H1 (cell line): ENCODE measurements around the gene MYO15A. TPM values are rescaled to one million over a fixed set of nuclear protein-coding genes. Genes with fewer than 3 reads are reported as not detected.

Experiments used
- CTCF ChIA-PET: fragments of 300-600 bp; sonication (Branson Sonifier 250); formaldehyde crosslinking; loops from one replicate; lab custom pipeline; 2021; ENCODE audit not compliant: partially characterized antibody; lab: Charles Lee
- POLR2A ChIA-PET: fragments of 300-600 bp; sonication (Branson Sonifier 250); formaldehyde crosslinking; loops from one replicate; lab custom pipeline; 2021; ENCODE audit warnings: inconsistent platforms; ENCODE audit not compliant: partially characterized antibody; lab: Charles Lee
- DNase-seq, 2 experiments: peaks; one replicate each; pipeline versions ENCODE4 v3.0.0 to v3.0.0-alpha.2; 2010 to 2022; ENCODE audit warnings: low spot score in 2 of 2, low read depth in 1 of 2, mixed read lengths in 1 of 2
- FAIRE-seq: peaks from 2 replicates; lab custom pipeline; 2011; peaks lifted over from hg19 to GRCh38; lab: Jason Lieb, UNC
- H2AFZ ChIP-seq: 2 replicates; pipeline ENCODE4 v1.8.1; 2012; ENCODE audit warnings: low read length, inconsistent platforms
- H2AK5ac ChIP-seq: 2 replicates; pipeline ENCODE4 v1.6.1; 2013; ENCODE audit warnings: low read depth, low read length
- H2BK120ac ChIP-seq: replicated peaks from 2 replicates; pipeline ENCODE3; 2013; ENCODE audit warnings: low read depth, low read length, inconsistent platforms
- H2BK12ac ChIP-seq: 2 replicates; pipeline ENCODE4 v1.6.1; 2013; ENCODE audit warnings: low read depth, low read length
- H2BK15ac ChIP-seq: 2 replicates; pipeline ENCODE4 v1.6.1; 2013; ENCODE audit warnings: low read length
- H2BK20ac ChIP-seq: 2 replicates; pipeline ENCODE4 v1.6.1; 2013; ENCODE audit warnings: low read length
- H2BK5ac ChIP-seq: 2 replicates; pipeline ENCODE4 v1.6.1; 2013; ENCODE audit warnings: low read depth, low read length
- H3K14ac ChIP-seq: 2 replicates; pipeline ENCODE4 v1.6.1; 2013; ENCODE audit warnings: inconsistent platforms; ENCODE audit not compliant: insufficient read length
- H3K18ac ChIP-seq: 2 replicates; pipeline ENCODE4 v1.6.1; 2013; ENCODE audit warnings: low read length; ENCODE audit errors: extremely low read depth
- H3K23ac ChIP-seq: 2 replicates; pipeline ENCODE4 v1.6.1; 2013; ENCODE audit warnings: inconsistent platforms; ENCODE audit not compliant: insufficient read length
- H3K23me2 ChIP-seq: 2 replicates; pipeline ENCODE4 v1.6.1; 2013; ENCODE audit warnings: low read depth, low read length
- H3K27ac ChIP-seq: 2 replicates; pipeline ENCODE4 v1.6.1; 2011; ENCODE audit warnings: low read depth, low read length, inconsistent platforms
- H3K27me3 ChIP-seq, 4 experiments: replicated peaks in 1 of 4; 1 replicate in 1 of 4; 2 replicates in 3 of 4; pipeline versions ENCODE4 v1.6.1 to v1.8.1; 2011 to 2013; ENCODE audit warnings: low read length in 3 of 4, mild to moderate bottlenecking in 3 of 4, inconsistent platforms in 2 of 4, mixed read lengths in 2 of 4, moderate library complexity in 1 of 4; ENCODE audit not compliant: control insufficient read depth in 3 of 4, insufficient read depth in 3 of 4; ENCODE audit errors: extremely low read depth in 1 of 4
- H3K36me3 ChIP-seq, 4 experiments: 2 replicates each; pipeline versions ENCODE4 v1.6.1 to v1.8.1; 2011 to 2013; ENCODE audit warnings: mild to moderate bottlenecking in 4 of 4, low read length in 3 of 4, moderate library complexity in 2 of 4, control low read depth in 1 of 4, inconsistent platforms in 1 of 4; ENCODE audit not compliant: insufficient read depth in 4 of 4, control insufficient read depth in 2 of 4
- H3K4ac ChIP-seq: replicated peaks from 2 replicates; pipeline ENCODE3; 2013; ENCODE audit warnings: low read length, low read depth, mixed read lengths, inconsistent platforms; ENCODE audit not compliant: insufficient read length
- H3K4me1 ChIP-seq, 4 experiments: replicated peaks in 1 of 4; 1 replicate in 1 of 4; 2 replicates in 3 of 4; pipeline versions ENCODE4 v1.6.1 to v1.8.1; 2011 to 2013; ENCODE audit warnings: low read length in 3 of 4, inconsistent platforms in 2 of 4, mixed read lengths in 1 of 4; ENCODE audit not compliant: insufficient read depth in 4 of 4, control insufficient read depth in 3 of 4
- H3K4me2 ChIP-seq, 2 experiments: 2 replicates each; pipeline versions ENCODE4 v1.6.1 to v1.8.1; 2011 to 2013; ENCODE audit warnings: low read depth in 2 of 2, low read length in 2 of 2, control low read depth in 1 of 2, inconsistent platforms in 1 of 2, mild to moderate bottlenecking in 1 of 2; ENCODE audit not compliant: insufficient read depth in 1 of 2
- H3K4me3 ChIP-seq, 4 experiments: fragments of 200-600, 300-600 bp in 1 of 4; sonication (generic), shearing (Covaris generic), sonication (Bioruptor Twin) in 1 of 4; 2 replicates each; pipeline versions ENCODE4 v1.5.1 to v1.8.1; 2011 to 2016; ENCODE audit warnings: low read length in 4 of 4, low read depth in 3 of 4, control low read depth in 2 of 4, inconsistent platforms in 2 of 4, mild to moderate bottlenecking in 2 of 4, mixed read lengths in 1 of 4, moderate library complexity in 1 of 4; ENCODE audit not compliant: insufficient read depth in 2 of 4; ENCODE audit errors: extremely low read depth in 1 of 4
- H3K56ac ChIP-seq: replicated peaks from 2 replicates; pipeline ENCODE3; 2013; ENCODE audit warnings: low read depth, mild to moderate bottlenecking, mixed read lengths, low read length, inconsistent platforms; ENCODE audit not compliant: insufficient read length
- H3K79me1 ChIP-seq: 2 replicates; pipeline ENCODE4 v1.6.1; 2013; ENCODE audit warnings: low read depth, low read length, control low read depth
- H3K79me2 ChIP-seq, 2 experiments: 2 replicates each; pipeline versions ENCODE4 v1.6.1 to v1.8.1; 2012 to 2013; ENCODE audit warnings: low read length in 2 of 2, mild to moderate bottlenecking in 2 of 2, inconsistent platforms in 1 of 2; ENCODE audit not compliant: insufficient read depth in 2 of 2, control insufficient read depth in 1 of 2
- H3K9ac ChIP-seq, 4 experiments: replicated peaks in 1 of 4; 1 replicate in 1 of 4; 2 replicates in 3 of 4; pipeline versions ENCODE4 v1.6.1 to v1.8.1; 2011 to 2013; ENCODE audit warnings: low read depth in 3 of 4, low read length in 3 of 4, control low read depth in 2 of 4, mild to moderate bottlenecking in 2 of 4, moderate library complexity in 2 of 4, inconsistent platforms in 1 of 4; ENCODE audit errors: extremely low read depth in 1 of 4
- H3K9me3 ChIP-seq, 2 experiments: 2 replicates each; pipeline versions ENCODE4 v1.6.1 to v1.8.1; 2012 to 2013; ENCODE audit warnings: mild to moderate bottlenecking in 2 of 2, moderate library complexity in 2 of 2, control low read depth in 1 of 2, inconsistent platforms in 1 of 2, low read depth in 1 of 2, low read length in 1 of 2, mixed read lengths in 1 of 2; ENCODE audit not compliant: insufficient read depth in 2 of 2
- H4K20me1 ChIP-seq, 2 experiments: replicated peaks in 1 of 2; 2 replicates each; pipeline versions ENCODE3 to v1.8.1; 2011 to 2013; ENCODE audit warnings: inconsistent platforms in 2 of 2, low read length in 2 of 2, mild to moderate bottlenecking in 1 of 2; ENCODE audit not compliant: insufficient read depth in 2 of 2, control insufficient read depth in 1 of 2
- H4K5ac ChIP-seq: 2 replicates; pipeline ENCODE4 v1.6.1; 2013; ENCODE audit warnings: low read length, low read depth, mixed read lengths, inconsistent platforms; ENCODE audit not compliant: insufficient read length
- H4K8ac ChIP-seq: 2 replicates; pipeline ENCODE4 v1.8.0; 2013; ENCODE audit warnings: mild to moderate bottlenecking, moderate library complexity, low read length, inconsistent platforms; ENCODE audit not compliant: insufficient read depth; ENCODE audit errors: extremely low read depth
- H4K91ac ChIP-seq: replicated peaks from 2 replicates; pipeline ENCODE3; 2013; ENCODE audit warnings: low read length, mixed read lengths, inconsistent platforms; ENCODE audit not compliant: insufficient read length
- E2F6 ChIP-seq: IDR thresholded peaks from 2 replicates; pipeline ENCODE4 v1.6.1; 2012; ENCODE audit warnings: inconsistent platforms
- EP300 ChIP-seq, 2 experiments: IDR thresholded peaks; 1 replicate in 1 of 2; 2 replicates in 1 of 2; pipeline ENCODE4 v1.6.1; 2011 to 2012; ENCODE audit warnings: low read depth in 2 of 2, low read length in 2 of 2, mild to moderate bottlenecking in 2 of 2, borderline replicate concordance in 1 of 2, inconsistent platforms in 1 of 2, moderate library complexity in 1 of 2
- FOSL1 ChIP-seq: IDR thresholded peaks from 2 replicates; pipeline ENCODE4 v1.6.1; 2011; ENCODE audit warnings: mild to moderate bottlenecking, low read depth, low read length, moderate library complexity; ENCODE audit not compliant: insufficient read depth
- HDAC6 ChIP-seq: IDR thresholded peaks from one replicate; pipeline ENCODE4 v1.7.1; 2012; ENCODE audit warnings: low read depth, mild to moderate bottlenecking, inconsistent platforms, low read length, moderate library complexity
- JUND ChIP-seq: IDR thresholded peaks from 2 replicates; pipeline ENCODE4 v1.6.1; 2011; ENCODE audit warnings: mild to moderate bottlenecking, improper control_type of control experiment, low read length
- MAFK ChIP-seq: IDR thresholded peaks from 2 replicates; pipeline ENCODE4 v1.6.1; 2012; ENCODE audit warnings: low read depth, mild to moderate bottlenecking, improper control_type of control experiment, low read length
- NANOG ChIP-seq: IDR thresholded peaks from 2 replicates; pipeline ENCODE4 v1.6.1; 2011; ENCODE audit warnings: low read length, low read depth, mild to moderate bottlenecking, inconsistent platforms; ENCODE audit not compliant: insufficient read depth, poor library complexity, severe bottlenecking
- SAP30 ChIP-seq: fragments of 300-600 bp; sonication (generic); IDR thresholded peaks from 2 replicates; pipeline ENCODE4 v1.7.1; 2012; ENCODE audit warnings: low read length, moderate library complexity, mild to moderate bottlenecking, inconsistent platforms; ENCODE audit not compliant: insufficient read depth, insufficient replicate concordance
- SP2 ChIP-seq: IDR thresholded peaks from 2 replicates; pipeline ENCODE4 v1.6.1; 2012; ENCODE audit warnings: mild to moderate bottlenecking, low read length, inconsistent platforms
- TAF1 ChIP-seq: IDR thresholded peaks from 2 replicates; pipeline ENCODE4 v1.6.1; 2011; ENCODE audit warnings: mild to moderate bottlenecking, low read depth, low read length
- TAF7 ChIP-seq: optimal IDR thresholded peaks from 2 replicates; pipeline ENCODE3; 2011; ENCODE audit warnings: low read depth, mild to moderate bottlenecking, inconsistent platforms, low read length, moderate library complexity, borderline replicate concordance
- TCF12 ChIP-seq: IDR thresholded peaks from 2 replicates; pipeline ENCODE4 v1.6.1; 2011; ENCODE audit warnings: low read depth, mild to moderate bottlenecking, low read length
- YY1 ChIP-seq: IDR thresholded peaks from 2 replicates; pipeline ENCODE4 v1.6.1; 2011; ENCODE audit warnings: low read depth, mild to moderate bottlenecking, low read length
- WGBS, 2 experiments: shearing (Covaris generic) in 1 of 2; methylation state at CpG; one replicate each; pipeline versions ENCODE4 v1.1.6 to v1.1.7; 2013 to 2015; ENCODE audit warnings: low lambda C conversion rate in 2 of 2, mixed read lengths in 2 of 2, inconsistent platforms in 1 of 2, low coverage in 1 of 2, missing lambda C conversion rate in 1 of 2; ENCODE audit not compliant: insufficient replicate concordance in 2 of 2, insufficient coverage in 1 of 2, insufficient read length in 1 of 2; ENCODE audit errors: extremely low coverage in 1 of 2, missing lambda C conversion rate in 1 of 2; 5-methylcytosine and 5-hydroxymethylcytosine counted together
- polyA plus RNA-seq, 7 experiments: library from polyadenylated mRNA; depleted of rRNA in 3 of 7; stranded (reverse) in 5 of 7; unstranded in 2 of 7; fragments of >200 nt in 5 of 7; fragments of 200-250 nt in 2 of 7; gene quantifications; 1 replicate in 5 of 7; 2 replicates in 1 of 7; 4 replicates in 1 of 7; pipeline versions ENCODE4 v1.2.1 to v1.2.3, GENCODE V29; 2011 to 2013; ENCODE audit warnings: missing spikeins in 2 of 7, mixed read lengths in 2 of 7
- total RNA-seq: library from RNA; stranded (reverse); fragmentation: NEBNext Ultra II Directional; extraction: Animal tissue kit (Norgen Biotek cat#: 25700); gene quantifications from 2 replicates; pipeline ENCODE4 v1.2.1, GENCODE V29; 2021

The MYO15A gene
- total and polyA plus RNA-seq, 2 of the 8 experiments (the other 6 are each of a cell fraction or from before 2014, with no cell fraction given), result 1.6 to 4.2 TPM

- H3K27ac ChIP-seq, result no peak overlapping the region
- H3K4me3 ChIP-seq, result no peak overlapping the region
- no peaks in the 10 kb centered on the region for H3K27me3 ChIP-seq
- no peak overlapping the region for H2BK20ac ChIP-seq
- H2BK12ac ChIP-seq, result no peak overlapping the region
- H3K79me1 ChIP-seq, result no peaks in the 10 kb centered on the region
- H3K4me1 ChIP-seq, result no peaks in the 10 kb centered on the region; a peak in 1 of 7 replicates
- FAIRE-seq (no peak), DNase-seq (no peak)
- H3K4ac ChIP-seq, result no peak overlapping the region
- H3K9ac ChIP-seq, result no peak overlapping the region
- no peak overlapping the region for H4K8ac ChIP-seq
- no peak overlapping the region for H4K91ac ChIP-seq
- H4K20me1 ChIP-seq, result no peaks in the 10 kb centered on the region
- no peak overlapping the region for H2BK120ac ChIP-seq
- no peak overlapping the region for H3K23ac ChIP-seq
- no peak overlapping the region for H4K5ac ChIP-seq
- no peak overlapping the region for H2BK15ac ChIP-seq
- no peak overlapping the region for H3K14ac ChIP-seq
- no peak overlapping the region for H2BK5ac ChIP-seq
- H3K18ac ChIP-seq, result no peak overlapping the region
- peaks cover 0 to 4% (median 0%) of the 10 kb centered on the region in 4 experiments; a peak in 1 of 8 replicates for H3K36me3 ChIP-seq
- H3K4me2 ChIP-seq, result no peak overlapping the region
- no peak overlapping the region for H2AFZ ChIP-seq
- ChIA-PET CTCF (interaction anchor here (2.7 kb wide), 1 partner anchor 23 kb away, joined by 18 read pairs; no protein-coding TSS in a partner anchor), POLR2A (interaction anchor here (0.7 to 1.5 kb wide), 6 partner anchors 8 to 27 kb away, joined by 3 to 5 read pairs (median 4); partner anchors contain the start of gene MYO15A)
- WGBS, 2 experiments, result 82% methylated on average over 1 of the region's 1 CpG; no CpG with 5 or more reads in 1 of the 2 experiments
- H3K23me2 ChIP-seq, result no peaks in the 10 kb centered on the region
- H3K79me2 ChIP-seq, result no peaks in the 10 kb centered on the region
- peaks cover 10 to 24% of the 10 kb centered on the region in 2 experiments for H3K9me3 ChIP-seq
- no peak overlapping the region for H2AK5ac ChIP-seq
- no peak overlapping the region for H3K56ac ChIP-seq
- no peak for TF ChIP-seq E2F6
- no peak for TF ChIP-seq YY1
- no peak for TF ChIP-seq NANOG
- TF ChIP-seq FOSL1, result no peak
- TF ChIP-seq TAF7, result no peak
- no peak for TF ChIP-seq MAFK
- TF ChIP-seq EP300 (IDR thresholded peaks at IDR 0.05; ENCODE audit: borderline replicate concordance in 1 of 2, low read depth in 2 of 2, low read length in 2 of 2), result no peak
- no peak for TF ChIP-seq TAF1
- no peak for TF ChIP-seq JUND
- TF ChIP-seq SAP30, result no peak
- no peak for TF ChIP-seq SP2
- no peak for TF ChIP-seq TCF12
- TF ChIP-seq HDAC6, result no peak
Observed at GRCh38 chr17:18117533-18117932, 9.0 kb downstream of the MYO15A start.
